SK-N-SH (cell line): ENCODE data around the gene FBN1. TPM values are rescaled to one million over a fixed set of nuclear protein-coding genes. Genes with fewer than 3 reads are reported as not detected.

Experiments used
- CTCF ChIA-PET: fragments of 300-600, 350-600 bp; formaldehyde crosslinking; extraction: SDS; loops from one replicate; lab custom pipeline; 2021; lab: Yijun Ruan, JAX
- POLR2A ChIA-PET: fragments of 350-600 bp; sonication (Branson Sonifier 250); formaldehyde crosslinking; extraction: SDS; loops from one replicate; lab custom pipeline; 2020; ENCODE audit warnings: antibody characterized with exemption, inconsistent platforms; lab: Yijun Ruan, JAX
- DNase-seq: peaks from one replicate; pipeline ENCODE4 v3.0.0; 2012
- H2AFZ ChIP-seq: fragments of 200-600 bp; sonication (generic); 2 replicates; pipeline ENCODE4 v1.8.1; 2016; ENCODE audit warnings: antibody characterized with exemption, mild to moderate bottlenecking, low read depth
- H3F3A ChIP-seq: fragments of 200-600 bp; sonication (generic); replicated peaks from 2 replicates; pipeline ENCODE3; 2016; ENCODE audit warnings: antibody characterized with exemption, mild to moderate bottlenecking; ENCODE audit not compliant: insufficient read depth
- H3K27ac ChIP-seq, 2 experiments: fragments of 200-500 bp in 1 of 2; fragments of 200-600 bp in 1 of 2; sonication (Bioruptor generic) in 1 of 2; sonication (generic), shearing (Covaris generic) in 1 of 2; 2 replicates each; pipeline versions ENCODE4 v1.5.1 to v1.6.1; 2014 to 2016; ENCODE audit warnings: low read depth in 2 of 2, inconsistent platforms in 1 of 2, low read length in 1 of 2, mild to moderate bottlenecking in 1 of 2, mixed read lengths in 1 of 2
- H3K27me3 ChIP-seq: fragments of 200-600 bp; sonication (generic), shearing (Covaris generic); 2 replicates; pipeline ENCODE4 v1.6.1; 2016; ENCODE audit warnings: mixed run types; ENCODE audit not compliant: insufficient read depth
- H3K36me3 ChIP-seq, 2 experiments: fragments of 200-500 bp in 1 of 2; fragments of 200-600 bp in 1 of 2; sonication (Bioruptor generic) in 1 of 2; sonication (generic) in 1 of 2; replicated peaks in 1 of 2; 2 replicates each; pipeline versions ENCODE3 to v1.5.1; 2014 to 2016; ENCODE audit warnings: low read length in 1 of 2, mild to moderate bottlenecking in 1 of 2; ENCODE audit not compliant: insufficient read depth in 2 of 2, control insufficient read depth in 1 of 2
- H3K4me1 ChIP-seq, 2 experiments: fragments of 200-500 bp in 1 of 2; fragments of 200-600 bp in 1 of 2; sonication (Bioruptor generic) in 1 of 2; sonication (generic), shearing (Covaris generic) in 1 of 2; 2 replicates each; pipeline versions ENCODE4 v1.5.1 to v1.6.1; 2014 to 2016; ENCODE audit warnings: low read depth in 1 of 2, low read length in 1 of 2, mixed run types in 1 of 2; ENCODE audit not compliant: insufficient read depth in 2 of 2, control insufficient read depth in 1 of 2
- H3K4me2 ChIP-seq: fragments of 200-600 bp; sonication (generic), shearing (Covaris generic); 2 replicates; pipeline ENCODE4 v1.6.1; 2017; ENCODE audit warnings: mixed run types
- H3K4me3 ChIP-seq, 2 experiments: fragments of 200-500 bp in 1 of 2; fragments of 200-600 bp in 1 of 2; sonication (Bioruptor generic) in 1 of 2; sonication (generic), shearing (Covaris generic) in 1 of 2; 2 replicates each; pipeline versions ENCODE4 v1.5.1 to v1.8.1; 2014 to 2016; ENCODE audit warnings: low read depth in 2 of 2, inconsistent platforms in 1 of 2, low read length in 1 of 2, mild to moderate bottlenecking in 1 of 2, mixed read lengths in 1 of 2, moderate library complexity in 1 of 2
- H3K79me2 ChIP-seq: fragments of 200-600 bp; sonication (generic); 2 replicates; pipeline ENCODE4 v1.8.1; 2017; ENCODE audit warnings: mild to moderate bottlenecking; ENCODE audit not compliant: insufficient read depth
- H3K9ac ChIP-seq: fragments of 200-600 bp; sonication (generic); 2 replicates; pipeline ENCODE4 v1.6.1; 2017; ENCODE audit warnings: mixed run types
- H3K9me2 ChIP-seq: fragments of 200-600 bp; sonication (generic); 2 replicates; pipeline ENCODE4 v1.6.1; 2017; ENCODE audit warnings: mixed run types
- H3K9me3 ChIP-seq: fragments of 200-600 bp; sonication (generic); 2 replicates; pipeline ENCODE4 v1.6.1; 2017; ENCODE audit warnings: mixed run types, mild to moderate bottlenecking, moderate library complexity
- H4K20me1 ChIP-seq: fragments of 200-600 bp; sonication (generic); 2 replicates; pipeline ENCODE4 v1.6.1; 2017; ENCODE audit warnings: mild to moderate bottlenecking, mixed run types; ENCODE audit not compliant: insufficient read depth
- FOXM1 ChIP-seq: IDR thresholded peaks from 2 replicates; pipeline ENCODE4 v1.4.0; 2012; ENCODE audit warnings: low read depth, mild to moderate bottlenecking
- GABPA ChIP-seq: IDR thresholded peaks from 2 replicates; pipeline ENCODE4 v1.4.0; 2012; ENCODE audit warnings: low read depth, mild to moderate bottlenecking
- JUND ChIP-seq: IDR thresholded peaks from 2 replicates; pipeline ENCODE4 v1.4.0; 2012
- NFIC ChIP-seq: IDR thresholded peaks from 2 replicates; pipeline ENCODE4 v1.4.0; 2012; ENCODE audit warnings: borderline replicate concordance
- NRF1 ChIP-seq: IDR thresholded peaks from 2 replicates; pipeline ENCODE4 v1.6.1; 2012; ENCODE audit warnings: low read depth, mild to moderate bottlenecking, low read length
- RCOR1 ChIP-seq: fragments of 150-350 bp; IDR thresholded peaks from 2 replicates; pipeline ENCODE4 v1.6.1; 2017; ENCODE audit warnings: antibody characterized with exemption, low read length
- RFX5 ChIP-seq: IDR thresholded peaks from 2 replicates; pipeline ENCODE4 v1.6.1; 2012; ENCODE audit warnings: mild to moderate bottlenecking, improper control_type of control experiment, low read length
- RXRA ChIP-seq: IDR thresholded peaks from 2 replicates; pipeline ENCODE4 v1.4.0; 2012; ENCODE audit warnings: low read depth, mild to moderate bottlenecking, borderline replicate concordance
- SMC3 ChIP-seq: IDR thresholded peaks from 2 replicates; pipeline ENCODE4 v1.6.1; 2012; ENCODE audit warnings: low read depth, low read length, improper control_type of control experiment
- TAF1 ChIP-seq: IDR thresholded peaks from 2 replicates; pipeline ENCODE4 v1.6.1; 2012; ENCODE audit warnings: low read depth, mild to moderate bottlenecking, low read length, moderate library complexity, borderline replicate concordance
- TCF12 ChIP-seq: IDR thresholded peaks from 2 replicates; pipeline ENCODE4 v1.4.0; 2012
- WGBS: methylation state at CpG from one replicate; pipeline ENCODE4 v1.1.6; 2017; ENCODE audit warnings: low lambda C conversion rate; 5-methylcytosine and 5-hydroxymethylcytosine counted together
- polyA plus RNA-seq, 3 experiments: library from polyadenylated mRNA; depleted of rRNA; stranded (reverse); fragments of >200 nt; gene quantifications; 2 replicates each; pipeline ENCODE4 v1.2.3, GENCODE V29; 2012
- TF ChIP-seq, protein P1 (sequence below): fragments of 150-350 bp; IDR thresholded peaks from 2 replicates; pipeline ENCODE4 v1.6.1; 2017; ENCODE audit warnings: antibody characterized with exemption, low read length, low read depth, borderline replicate concordance
- TF ChIP-seq, protein P2 (sequence below): IDR thresholded peaks from 2 replicates; pipeline ENCODE4 v1.4.0; 2012; ENCODE audit warnings: low read depth, borderline replicate concordance
- TF ChIP-seq, protein P3 (sequence below): IDR thresholded peaks from 2 replicates; pipeline ENCODE4 v1.4.0; 2012; ENCODE audit warnings: low read depth, borderline replicate concordance

FBN1 gene
- polyA plus RNA-seq, 1 of the 3 experiments (the other 2 are of a cell fraction) = 248 TPM

DNA sequence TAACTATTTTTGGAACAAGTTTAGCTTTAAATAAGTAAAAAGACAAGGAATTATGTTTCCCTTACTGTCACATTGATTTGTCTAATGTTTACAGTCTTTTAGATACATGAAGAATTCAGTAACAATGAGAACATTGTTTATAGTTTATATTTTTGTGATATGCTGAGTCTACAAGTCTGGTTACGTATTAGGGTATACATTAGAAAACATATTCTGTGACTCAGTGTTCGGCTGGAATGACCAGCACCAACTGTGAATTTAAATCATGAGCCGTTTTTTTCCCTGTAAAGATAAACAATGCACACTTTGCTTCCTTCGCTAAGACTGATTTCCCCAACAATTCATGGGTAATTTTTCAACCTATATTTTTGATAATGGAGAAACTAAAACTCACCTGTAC is 182.8 kb downstream of the FBN1 start:
- ChIA-PET POLR2A (no interaction called here), CTCF (interaction anchor here (1.0 kb wide), 1 partner anchor 30 kb away, joined by 3 read pairs; no protein-coding TSS in a partner anchor)
- H2AFZ ChIP-seq = no peak overlapping the region
- no peak overlapping the region for H3K9ac ChIP-seq
- no peaks in the 10 kb centered on the region for H3K27me3 ChIP-seq
- no peaks in the 10 kb centered on the region for H4K20me1 ChIP-seq
- no peak overlapping the region for H3K27ac ChIP-seq
- no peaks in the 10 kb centered on the region for H3K4me1 ChIP-seq
- H3K36me3 ChIP-seq = peaks cover 98 to 100% of the 10 kb centered on the region in 2 experiments
- 96% methylated on average over 4 of the region's 4 CpGs for WGBS
- no peak for DNase-seq
- H3F3A ChIP-seq = peaks cover 69% of the 10 kb centered on the region
- H3K9me2 ChIP-seq = no peaks in the 10 kb centered on the region
- H3K4me2 ChIP-seq = no peak overlapping the region
- H3K9me3 ChIP-seq = no peaks in the 10 kb centered on the region
- TF ChIP-seq RXRA (no peak), TAF1 (no peak), TCF12 (no peak), FOXM1 (no peak), NRF1 (no peak), GABPA (no peak), JUND (no peak), NFIC (no peak), RCOR1 (no peak), SMC3 (no peak)
- TF ChIP-seq, protein P1, sequence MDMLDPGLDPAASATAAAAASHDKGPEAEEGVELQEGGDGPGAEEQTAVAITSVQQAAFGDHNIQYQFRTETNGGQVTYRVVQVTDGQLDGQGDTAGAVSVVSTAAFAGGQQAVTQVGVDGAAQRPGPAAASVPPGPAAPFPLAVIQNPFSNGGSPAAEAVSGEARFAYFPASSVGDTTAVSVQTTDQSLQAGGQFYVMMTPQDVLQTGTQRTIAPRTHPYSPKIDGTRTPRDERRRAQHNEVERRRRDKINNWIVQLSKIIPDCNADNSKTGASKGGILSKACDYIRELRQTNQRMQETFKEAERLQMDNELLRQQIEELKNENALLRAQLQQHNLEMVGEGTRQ = no peak
- TF ChIP-seq, protein P2, sequence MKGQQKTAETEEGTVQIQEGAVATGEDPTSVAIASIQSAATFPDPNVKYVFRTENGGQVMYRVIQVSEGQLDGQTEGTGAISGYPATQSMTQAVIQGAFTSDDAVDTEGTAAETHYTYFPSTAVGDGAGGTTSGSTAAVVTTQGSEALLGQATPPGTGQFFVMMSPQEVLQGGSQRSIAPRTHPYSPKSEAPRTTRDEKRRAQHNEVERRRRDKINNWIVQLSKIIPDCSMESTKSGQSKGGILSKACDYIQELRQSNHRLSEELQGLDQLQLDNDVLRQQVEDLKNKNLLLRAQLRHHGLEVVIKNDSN = no peak
- TF ChIP-seq, protein P3, sequence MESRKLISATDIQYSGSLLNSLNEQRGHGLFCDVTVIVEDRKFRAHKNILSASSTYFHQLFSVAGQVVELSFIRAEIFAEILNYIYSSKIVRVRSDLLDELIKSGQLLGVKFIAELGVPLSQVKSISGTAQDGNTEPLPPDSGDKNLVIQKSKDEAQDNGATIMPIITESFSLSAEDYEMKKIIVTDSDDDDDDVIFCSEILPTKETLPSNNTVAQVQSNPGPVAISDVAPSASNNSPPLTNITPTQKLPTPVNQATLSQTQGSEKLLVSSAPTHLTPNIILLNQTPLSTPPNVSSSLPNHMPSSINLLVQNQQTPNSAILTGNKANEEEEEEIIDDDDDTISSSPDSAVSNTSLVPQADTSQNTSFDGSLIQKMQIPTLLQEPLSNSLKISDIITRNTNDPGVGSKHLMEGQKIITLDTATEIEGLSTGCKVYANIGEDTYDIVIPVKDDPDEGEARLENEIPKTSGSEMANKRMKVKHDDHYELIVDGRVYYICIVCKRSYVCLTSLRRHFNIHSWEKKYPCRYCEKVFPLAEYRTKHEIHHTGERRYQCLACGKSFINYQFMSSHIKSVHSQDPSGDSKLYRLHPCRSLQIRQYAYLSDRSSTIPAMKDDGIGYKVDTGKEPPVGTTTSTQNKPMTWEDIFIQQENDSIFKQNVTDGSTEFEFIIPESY = no peak
- no peak overlapping the region for H3K4me3 ChIP-seq
- peaks cover 7% of the 10 kb centered on the region; the same call in 1 of the 2 replicates for H3K79me2 ChIP-seq

DNA sequence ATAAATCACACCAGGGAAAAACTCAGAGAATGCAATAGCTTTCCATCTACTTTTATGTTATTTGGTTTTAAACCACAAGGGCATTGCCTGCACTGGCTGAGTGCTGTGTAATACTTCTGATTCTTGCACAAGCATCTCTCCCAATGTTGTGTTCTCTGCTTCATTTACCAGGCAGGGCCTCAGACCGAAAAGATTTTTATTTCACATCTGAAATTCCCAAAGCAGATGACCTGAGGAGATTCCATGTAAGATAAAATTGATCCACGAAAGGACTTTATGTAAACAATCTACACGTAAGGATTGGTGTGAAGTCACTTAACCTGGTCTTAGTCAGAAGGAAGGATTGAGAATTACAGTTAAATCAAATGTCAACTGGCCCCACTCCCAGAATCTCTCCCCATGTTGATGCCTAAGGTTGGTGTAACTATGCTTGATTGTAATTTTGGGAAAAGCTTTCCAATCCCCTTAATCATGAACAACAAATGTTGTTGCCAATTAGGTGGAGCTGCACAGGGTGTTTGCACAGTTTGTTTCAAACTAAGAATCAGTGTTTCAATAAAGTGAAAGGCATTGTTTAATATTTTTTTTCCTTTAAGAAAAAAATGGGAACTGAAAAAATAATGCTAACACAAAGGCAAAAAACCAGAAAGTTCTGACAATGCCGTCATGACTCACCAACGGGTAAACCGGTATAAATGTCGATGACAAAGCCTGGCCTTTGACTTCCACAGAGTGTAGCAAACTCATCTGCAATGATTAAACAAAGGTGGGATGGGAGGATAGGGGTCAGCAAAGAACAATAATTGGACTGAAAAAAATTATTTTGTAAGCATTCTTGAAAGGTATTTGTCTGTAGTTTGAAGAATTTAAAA is 185.7 kb downstream of the FBN1 start:
- Histone ChIP-seq H4K20me1 (no peaks in the 10 kb centered on the region), H3K4me2 (no peak overlapping the region), H3K79me2 (no peaks in the 10 kb centered on the region), H3K9me3 (no peaks in the 10 kb centered on the region), H3K27ac (no peak overlapping the region), H2AFZ (no peak overlapping the region), H3K4me1 (no peaks in the 10 kb centered on the region), H3F3A (peaks cover 45% of the 10 kb centered on the region), H3K9me2 (no peaks in the 10 kb centered on the region), H3K27me3 (no peaks in the 10 kb centered on the region), H3K4me3 (no peak overlapping the region), H3K9ac (no peak overlapping the region), H3K36me3 (peaks cover 94 to 100% of the 10 kb centered on the region in 2 experiments)
- ChIA-PET CTCF (no interaction called here), POLR2A (no interaction called here)
- TF ChIP-seq RFX5 = no peak
- TF ChIP-seq, protein P1 = no peak
- WGBS = 90% methylated on average over 7 of the region's 7 CpGs
- DNase-seq = no peak
